Measurements from ENCODE around the gene ATOH8.

The ATOH8 gene

GRCh38 chr2:85736456-85737355 lies 17.1 kb upstream of the ATOH8 start:
- no peak for DNase-seq (ENCODE audit: low read depth, low spot score)

- DNase-seq (ENCODE audit: low read depth, low spot score) = no peak
These were observed 16.3 kb upstream of the ATOH8 start for GRCh38 chr2:85737481-85737880.

GRCh38 chr2:85737961-85738360 lies 15.8 kb upstream of the ATOH8 start:
- DNase-seq (ENCODE audit: low read depth, low spot score) = no peak

- no peak for DNase-seq (ENCODE audit: low read depth, low spot score)
These were observed 13.6 kb upstream of the ATOH8 start for GRCh38 chr2:85740193-85740592.

- DNase-seq (ENCODE audit: low read depth, low spot score) = no peak
These were observed 12.5 kb upstream of the ATOH8 start for GRCh38 chr2:85741211-85741832.

GRCh38 chr2:85741833-85742455 lies 11.8 kb upstream of the ATOH8 start:
- no peak for DNase-seq (ENCODE audit: low read depth, low spot score)

- DNase-seq (ENCODE audit: low read depth, low spot score) = no peak
These were observed 10.3 kb upstream of the ATOH8 start for GRCh38 chr2:85743304-85743978.

GRCh38 chr2:85744055-85744454 lies 9.7 kb upstream of the ATOH8 start:
- DNase-seq (ENCODE audit: low read depth, low spot score) = no peak

- DNase-seq (ENCODE audit: low read depth, low spot score) = no peak
These were observed 8.8 kb upstream of the ATOH8 start for GRCh38 chr2:85744741-85745601.

GRCh38 chr2:85745619-85746018 lies 8.2 kb upstream of the ATOH8 start:
- DNase-seq (ENCODE audit: low read depth, low spot score) = no peak

- no peak for DNase-seq (ENCODE audit: low read depth, low spot score)
These were observed 7.3 kb upstream of the ATOH8 start for GRCh38 chr2:85746321-85747004.

GRCh38 chr2:85747441-85747840 lies 6.3 kb upstream of the ATOH8 start:
- no peak for DNase-seq (ENCODE audit: low read depth, low spot score)

GRCh38 chr2:85748039-85748734 lies 5.6 kb upstream of the ATOH8 start:
- DNase-seq (ENCODE audit: low read depth, low spot score) = no peak

GRCh38 chr2:85748985-85749875 lies 4.6 kb upstream of the ATOH8 start:
- no peak for DNase-seq (ENCODE audit: low read depth, low spot score)

- DNase-seq (ENCODE audit: low read depth, low spot score) = no peak
These were observed 2.9 kb upstream of the ATOH8 start for GRCh38 chr2:85750587-85751575.

GRCh38 chr2:85751627-85752026 lies 2.2 kb upstream of the ATOH8 start:
- no peak for DNase-seq (ENCODE audit: low read depth, low spot score)

- no peak for DNase-seq (ENCODE audit: low read depth, low spot score)
These were observed 711 bp upstream of the ATOH8 start for GRCh38 chr2:85753035-85753524.
